ENCODE data around the gene REPIN1. TPM values are rescaled to one million over a fixed set of nuclear protein-coding genes. Genes with fewer than 3 reads are reported as not detected.

Gene REPIN1
- total and polyA plus RNA-seq, 4 donors = 17.1 to 118 (median 55.1) TPM

DNA sequence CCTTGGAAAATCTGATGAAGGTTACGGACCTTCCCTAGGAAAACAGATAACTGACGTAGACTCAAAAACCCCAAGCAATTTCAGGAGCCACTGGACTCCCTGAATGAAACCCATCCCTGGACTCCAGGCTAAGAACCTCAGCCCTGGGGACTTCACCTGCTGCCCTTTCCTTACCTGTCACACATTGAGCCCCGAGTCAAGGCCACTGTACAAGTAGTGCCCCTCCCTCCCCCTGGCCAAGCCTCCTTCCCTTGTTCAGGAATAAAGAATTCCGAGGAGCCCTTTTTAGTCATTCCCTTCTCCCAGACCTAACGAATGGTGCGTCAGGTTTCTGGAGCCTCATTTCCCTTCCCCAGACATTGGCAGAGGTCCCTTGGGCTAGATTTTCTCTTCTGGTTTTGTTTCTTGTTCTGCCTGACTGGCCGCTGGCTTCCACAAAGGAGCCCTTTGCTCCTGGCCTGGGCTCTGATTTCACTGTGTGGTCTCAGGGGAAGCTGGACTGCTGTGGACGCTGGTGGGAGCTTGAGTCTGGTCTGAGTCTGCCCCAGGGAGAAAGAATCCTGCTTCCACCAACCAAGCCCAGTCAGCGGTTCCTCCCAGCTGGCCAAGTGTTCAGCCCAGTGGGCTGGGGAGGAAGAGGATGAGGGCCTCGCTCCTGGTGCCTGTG is 42.2 kb downstream of the REPIN1 start:
- WGBS = 94% methylated on average over 10 of the region's 10 CpGs
- Histone ChIP-seq H3K4me1 (ENCODE audit: control insufficient read depth in 4 of 4, insufficient read depth in 4 of 4, low read length in 3 of 4) (peaks cover 3 to 23% (median 19%) of the 10 kb centered on the region in 4 donors), H3K36me3 (ENCODE audit: control insufficient read depth in 4 of 4, insufficient read depth in 3 of 4, low read depth in 1 of 4, low read length in 3 of 4) (no peaks in the 10 kb centered on the region), H3K27ac (ENCODE audit: low read depth in 1 of 2, low read length in 2 of 2) (no peak overlapping the region), H3K9ac (ENCODE audit: low read depth in 1 of 2, low read length in 2 of 2) (no peak overlapping the region), H3K4me3 (ENCODE audit: low read depth in 1 of 3, low read length in 3 of 3) (no peak overlapping the region), H3K27me3 (ENCODE audit: control insufficient read depth in 4 of 4, insufficient read depth in 4 of 4, low read length in 3 of 4) (no peaks in the 10 kb centered on the region), H3K9me3 (ENCODE audit: control insufficient read depth in 4 of 4, low read length in 3 of 4) (no peaks in the 10 kb centered on the region)
- TF ChIP-seq GABPA (IDR thresholded peaks at IDR 0.05 in 1 of 2, conservative IDR thresholded peaks at IDR 0.05 in 1 of 2) = no peak
- TF ChIP-seq, protein P1, sequence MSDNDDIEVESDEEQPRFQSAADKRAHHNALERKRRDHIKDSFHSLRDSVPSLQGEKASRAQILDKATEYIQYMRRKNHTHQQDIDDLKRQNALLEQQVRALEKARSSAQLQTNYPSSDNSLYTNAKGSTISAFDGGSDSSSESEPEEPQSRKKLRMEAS (IDR thresholded peaks at IDR 0.05) = no peak
- no peak for TF ChIP-seq REST (IDR thresholded peaks at IDR 0.05)
- TF ChIP-seq, protein P2, sequence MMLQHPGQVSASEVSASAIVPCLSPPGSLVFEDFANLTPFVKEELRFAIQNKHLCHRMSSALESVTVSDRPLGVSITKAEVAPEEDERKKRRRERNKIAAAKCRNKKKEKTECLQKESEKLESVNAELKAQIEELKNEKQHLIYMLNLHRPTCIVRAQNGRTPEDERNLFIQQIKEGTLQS (IDR thresholded peaks at IDR 0.05) = no peak
- TF ChIP-seq FOXA2 (IDR thresholded peaks at IDR 0.05) = no peak
- no peak for TF ChIP-seq RAD21 (IDR thresholded peaks at IDR 0.05)
- no peak for TF ChIP-seq EGR1 (IDR thresholded peaks at IDR 0.05; ENCODE audit: low read depth in 2 of 2)
- TF ChIP-seq, protein P3, sequence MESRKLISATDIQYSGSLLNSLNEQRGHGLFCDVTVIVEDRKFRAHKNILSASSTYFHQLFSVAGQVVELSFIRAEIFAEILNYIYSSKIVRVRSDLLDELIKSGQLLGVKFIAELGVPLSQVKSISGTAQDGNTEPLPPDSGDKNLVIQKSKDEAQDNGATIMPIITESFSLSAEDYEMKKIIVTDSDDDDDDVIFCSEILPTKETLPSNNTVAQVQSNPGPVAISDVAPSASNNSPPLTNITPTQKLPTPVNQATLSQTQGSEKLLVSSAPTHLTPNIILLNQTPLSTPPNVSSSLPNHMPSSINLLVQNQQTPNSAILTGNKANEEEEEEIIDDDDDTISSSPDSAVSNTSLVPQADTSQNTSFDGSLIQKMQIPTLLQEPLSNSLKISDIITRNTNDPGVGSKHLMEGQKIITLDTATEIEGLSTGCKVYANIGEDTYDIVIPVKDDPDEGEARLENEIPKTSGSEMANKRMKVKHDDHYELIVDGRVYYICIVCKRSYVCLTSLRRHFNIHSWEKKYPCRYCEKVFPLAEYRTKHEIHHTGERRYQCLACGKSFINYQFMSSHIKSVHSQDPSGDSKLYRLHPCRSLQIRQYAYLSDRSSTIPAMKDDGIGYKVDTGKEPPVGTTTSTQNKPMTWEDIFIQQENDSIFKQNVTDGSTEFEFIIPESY (IDR thresholded peaks at IDR 0.05) = no peak
- TF ChIP-seq FOXA1 (IDR thresholded peaks at IDR 0.05) = no peak
- TF ChIP-seq YY1 (IDR thresholded peaks at IDR 0.05) = no peak
- TF ChIP-seq RXRA (IDR thresholded peaks at IDR 0.05) = no peak
- TF ChIP-seq NR2F2 (IDR thresholded peaks at IDR 0.05) = no peak
- TF ChIP-seq HNF4A (conservative IDR thresholded peaks at IDR 0.05) = no peak
- no peak for TF ChIP-seq TAF1 (conservative IDR thresholded peaks at IDR 0.05)
- DNase-seq (ENCODE audit: low spot score) = no peak

GRCh38 chr7:150411606-150412005 is 43.0 kb downstream of the REPIN1 start:
- H3K27ac ChIP-seq (ENCODE audit: low read depth in 1 of 2, low read length in 2 of 2) = no peak overlapping the region

More at GRCh38 chr7:150411606-150412005, 43.0 kb downstream of the REPIN1 start:
- Histone ChIP-seq H3K36me3 (ENCODE audit: control insufficient read depth in 4 of 4, insufficient read depth in 3 of 4, low read depth in 1 of 4, low read length in 3 of 4) (no peaks in the 10 kb centered on the region), H3K9me3 (ENCODE audit: control insufficient read depth in 4 of 4, low read length in 3 of 4) (no peaks in the 10 kb centered on the region), H3K27me3 (ENCODE audit: control insufficient read depth in 4 of 4, insufficient read depth in 4 of 4, low read length in 3 of 4) (no peaks in the 10 kb centered on the region), H3K9ac (ENCODE audit: low read depth in 1 of 2, low read length in 2 of 2) (no peak overlapping the region), H3K4me1 (ENCODE audit: control insufficient read depth in 4 of 4, insufficient read depth in 4 of 4, low read length in 3 of 4) (peaks cover 1 to 18% (median 11%) of the 10 kb centered on the region in 4 donors), H3K4me3 (ENCODE audit: low read depth in 1 of 3, low read length in 3 of 3) (no peak overlapping the region)
- TF ChIP-seq, protein P1 (IDR thresholded peaks at IDR 0.05) = no peak
- TF ChIP-seq, protein P2 (IDR thresholded peaks at IDR 0.05) = no peak
- TF ChIP-seq RAD21 (IDR thresholded peaks at IDR 0.05) (no peak), TAF1 (conservative IDR thresholded peaks at IDR 0.05) (no peak), RXRA (IDR thresholded peaks at IDR 0.05) (no peak), EGR1 (IDR thresholded peaks at IDR 0.05; ENCODE audit: low read depth in 2 of 2) (no peak), FOXA2 (IDR thresholded peaks at IDR 0.05) (no peak)
- TF ChIP-seq, protein P4, sequence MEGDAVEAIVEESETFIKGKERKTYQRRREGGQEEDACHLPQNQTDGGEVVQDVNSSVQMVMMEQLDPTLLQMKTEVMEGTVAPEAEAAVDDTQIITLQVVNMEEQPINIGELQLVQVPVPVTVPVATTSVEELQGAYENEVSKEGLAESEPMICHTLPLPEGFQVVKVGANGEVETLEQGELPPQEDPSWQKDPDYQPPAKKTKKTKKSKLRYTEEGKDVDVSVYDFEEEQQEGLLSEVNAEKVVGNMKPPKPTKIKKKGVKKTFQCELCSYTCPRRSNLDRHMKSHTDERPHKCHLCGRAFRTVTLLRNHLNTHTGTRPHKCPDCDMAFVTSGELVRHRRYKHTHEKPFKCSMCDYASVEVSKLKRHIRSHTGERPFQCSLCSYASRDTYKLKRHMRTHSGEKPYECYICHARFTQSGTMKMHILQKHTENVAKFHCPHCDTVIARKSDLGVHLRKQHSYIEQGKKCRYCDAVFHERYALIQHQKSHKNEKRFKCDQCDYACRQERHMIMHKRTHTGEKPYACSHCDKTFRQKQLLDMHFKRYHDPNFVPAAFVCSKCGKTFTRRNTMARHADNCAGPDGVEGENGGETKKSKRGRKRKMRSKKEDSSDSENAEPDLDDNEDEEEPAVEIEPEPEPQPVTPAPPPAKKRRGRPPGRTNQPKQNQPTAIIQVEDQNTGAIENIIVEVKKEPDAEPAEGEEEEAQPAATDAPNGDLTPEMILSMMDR (IDR thresholded peaks at IDR 0.05; ENCODE audit: low read depth, low read length, missing input control) = no peak
- no peak for DNase-seq (ENCODE audit: low spot score)
- 91% methylated on average over 11 of the region's 11 CpGs for WGBS
